ENCODE measurements around the gene ATXN10.

DNA sequence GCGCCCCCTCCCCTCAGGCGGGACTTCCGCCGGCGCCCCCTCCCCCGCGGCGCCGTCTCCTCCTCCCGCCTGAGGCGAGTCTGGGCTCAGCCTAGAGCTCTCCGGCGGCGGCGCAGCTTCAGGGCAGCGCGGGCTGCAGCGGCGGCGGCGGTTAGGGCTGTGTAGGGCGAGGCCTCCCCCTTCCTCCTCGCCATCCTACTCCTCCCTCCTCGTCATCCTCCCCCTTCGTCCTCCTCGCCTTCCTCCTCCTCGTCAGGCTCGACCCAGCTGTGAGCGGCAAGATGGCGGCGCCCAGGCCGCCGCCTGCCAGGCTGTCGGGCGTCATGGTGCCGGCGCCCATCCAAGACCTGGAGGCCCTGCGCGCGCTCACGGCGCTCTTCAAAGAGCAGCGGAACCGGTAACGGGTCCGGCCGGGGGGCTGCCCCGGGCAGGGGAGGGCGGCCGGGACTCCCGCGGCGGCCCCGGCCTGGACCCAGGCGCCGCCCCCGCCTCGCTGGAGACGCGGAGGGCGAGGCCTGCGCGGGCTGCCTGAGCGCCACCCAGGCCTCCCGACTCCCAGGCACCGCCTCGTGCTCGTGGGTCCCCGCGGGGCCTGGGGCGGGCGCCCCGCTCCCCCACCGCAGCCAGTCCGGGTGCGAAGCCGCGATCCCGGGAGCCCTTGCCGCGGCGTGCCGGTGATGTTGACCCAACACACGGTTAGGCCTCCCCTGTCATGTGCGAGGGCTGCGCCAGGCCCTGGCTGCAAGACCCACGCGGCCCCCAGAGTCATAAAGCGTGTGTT lies at the start of gene ATXN10:
- no peak for TF ChIP-seq CTCF (IDR thresholded peaks at IDR 0.05)
- no peak for TF ChIP-seq EZH2 (IDR thresholded peaks at IDR 0.05; ENCODE audit: borderline replicate concordance, insufficient read depth, low read depth, low read length, poor library complexity, severe bottlenecking)
